IMR-90 (cell line): ENCODE results near the gene ARRB1.

Experiments
- CHD1 ChIP-seq: IDR thresholded peaks from 2 replicates; pipeline ENCODE4 v1.6.1; 2012; ENCODE audit warnings: low read depth, low read length, improper control_type of control experiment
- FOS ChIP-seq: fragments of 150-350 bp; IDR thresholded peaks from 2 replicates; pipeline ENCODE4 v1.6.1; 2016; ENCODE audit warnings: low read depth, low read length
- MAFK ChIP-seq: IDR thresholded peaks from 2 replicates; pipeline ENCODE4 v1.6.1; 2012; ENCODE audit warnings: low read depth, low read length, improper control_type of control experiment
- MXI1 ChIP-seq: IDR thresholded peaks from 2 replicates; pipeline ENCODE4 v1.6.1; 2012; ENCODE audit warnings: low read depth, mild to moderate bottlenecking, low read length, moderate library complexity, borderline replicate concordance
- POLR2A ChIP-seq: IDR thresholded peaks from 2 replicates; pipeline ENCODE4 v1.6.1; 2012; ENCODE audit warnings: mild to moderate bottlenecking, low read depth, low read length
- TF ChIP-seq, protein P1 (sequence below): conservative IDR thresholded peaks from 2 replicates; pipeline ENCODE4 v1.5.1; 2012; ENCODE audit warnings: mild to moderate bottlenecking, low read depth, low read length, improper control_type of control experiment
- TF ChIP-seq, protein P2 (sequence below): fragments of 150-350 bp; IDR thresholded peaks from 2 replicates; pipeline ENCODE4 v1.6.1; 2017; ENCODE audit warnings: mild to moderate bottlenecking, antibody characterized with exemption, low read length, low read depth

DNA sequence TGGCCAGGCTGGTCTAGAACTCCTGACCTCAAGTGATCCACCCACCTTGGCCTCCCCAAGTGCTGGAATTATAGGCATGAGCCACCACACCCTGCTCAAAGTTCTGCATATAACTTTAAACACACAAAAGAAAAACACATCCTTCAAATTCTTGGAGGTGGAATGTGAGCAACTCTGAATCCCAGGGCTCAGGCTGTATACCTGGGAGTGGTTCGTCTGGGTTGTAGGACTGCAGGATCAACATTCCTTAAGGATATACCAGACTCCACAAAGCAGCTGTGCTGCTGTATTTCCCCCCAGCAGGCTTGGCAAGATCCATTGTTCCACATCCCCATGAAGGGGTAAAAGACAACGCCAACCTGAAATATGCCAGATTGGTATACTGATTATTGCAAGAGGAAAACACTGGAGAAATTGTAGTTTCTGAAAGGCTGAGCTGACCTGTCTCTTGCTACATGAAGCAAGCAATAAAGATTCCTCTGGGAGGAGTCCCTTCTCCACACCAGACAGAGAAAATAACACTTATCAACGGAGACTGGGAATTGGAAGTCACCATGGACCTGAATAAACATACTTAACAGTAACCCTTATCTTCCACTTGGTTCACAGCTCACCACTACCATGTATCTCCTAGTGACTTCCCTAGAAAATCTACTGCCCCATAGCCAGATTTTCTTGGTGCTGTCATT lies 35.6 kb upstream of the ARRB1 start:
- TF ChIP-seq FOS (no peak), MXI1 (no peak), MAFK (no peak), POLR2A (no peak), CHD1 (no peak)
- TF ChIP-seq, protein P1, sequence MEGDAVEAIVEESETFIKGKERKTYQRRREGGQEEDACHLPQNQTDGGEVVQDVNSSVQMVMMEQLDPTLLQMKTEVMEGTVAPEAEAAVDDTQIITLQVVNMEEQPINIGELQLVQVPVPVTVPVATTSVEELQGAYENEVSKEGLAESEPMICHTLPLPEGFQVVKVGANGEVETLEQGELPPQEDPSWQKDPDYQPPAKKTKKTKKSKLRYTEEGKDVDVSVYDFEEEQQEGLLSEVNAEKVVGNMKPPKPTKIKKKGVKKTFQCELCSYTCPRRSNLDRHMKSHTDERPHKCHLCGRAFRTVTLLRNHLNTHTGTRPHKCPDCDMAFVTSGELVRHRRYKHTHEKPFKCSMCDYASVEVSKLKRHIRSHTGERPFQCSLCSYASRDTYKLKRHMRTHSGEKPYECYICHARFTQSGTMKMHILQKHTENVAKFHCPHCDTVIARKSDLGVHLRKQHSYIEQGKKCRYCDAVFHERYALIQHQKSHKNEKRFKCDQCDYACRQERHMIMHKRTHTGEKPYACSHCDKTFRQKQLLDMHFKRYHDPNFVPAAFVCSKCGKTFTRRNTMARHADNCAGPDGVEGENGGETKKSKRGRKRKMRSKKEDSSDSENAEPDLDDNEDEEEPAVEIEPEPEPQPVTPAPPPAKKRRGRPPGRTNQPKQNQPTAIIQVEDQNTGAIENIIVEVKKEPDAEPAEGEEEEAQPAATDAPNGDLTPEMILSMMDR, result no peak
- TF ChIP-seq, protein P2, sequence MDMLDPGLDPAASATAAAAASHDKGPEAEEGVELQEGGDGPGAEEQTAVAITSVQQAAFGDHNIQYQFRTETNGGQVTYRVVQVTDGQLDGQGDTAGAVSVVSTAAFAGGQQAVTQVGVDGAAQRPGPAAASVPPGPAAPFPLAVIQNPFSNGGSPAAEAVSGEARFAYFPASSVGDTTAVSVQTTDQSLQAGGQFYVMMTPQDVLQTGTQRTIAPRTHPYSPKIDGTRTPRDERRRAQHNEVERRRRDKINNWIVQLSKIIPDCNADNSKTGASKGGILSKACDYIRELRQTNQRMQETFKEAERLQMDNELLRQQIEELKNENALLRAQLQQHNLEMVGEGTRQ, result no peak
